Measurements from ENCODE around the gene DNAH5. TPM values are rescaled to one million over a fixed set of nuclear protein-coding genes. Genes with fewer than 3 reads are reported as not detected.

The DNAH5 gene
- total and polyA plus RNA-seq, 10 donors = 0.02 to 1.5 (median 0.21) TPM

DNA sequence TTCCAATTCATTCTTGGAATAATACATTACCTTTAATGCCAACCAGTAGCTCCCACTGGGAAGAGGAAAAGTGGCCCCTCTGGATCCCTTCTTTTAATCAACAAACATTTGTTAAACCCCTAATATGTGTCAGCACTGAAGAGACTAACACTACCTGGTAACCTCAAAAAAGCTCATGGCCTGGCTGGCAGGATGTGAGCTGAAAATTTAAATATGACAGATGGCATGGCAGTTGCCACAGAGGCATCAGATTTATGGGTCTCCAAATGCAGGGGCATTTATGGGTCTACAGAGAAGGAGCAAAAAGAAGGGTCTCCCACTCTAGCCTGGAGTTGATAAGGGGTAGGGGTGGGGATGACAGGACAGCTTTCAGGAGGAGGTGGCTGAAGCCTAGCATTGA, 12.5 kb downstream of the DNAH5 start:
- DNase-seq = no peak
- Histone ChIP-seq H3K9me3 (peaks cover 3 to 23% (median 12%) of the 10 kb centered on the region in 8 donors), H3K27me3 (replicated peaks in 1 of 7) (no peaks in the 10 kb centered on the region), H3K4me1 (no peaks in the 10 kb centered on the region), H3K27ac (no peak overlapping the region), H3K36me3 (no peaks in the 10 kb centered on the region), H3K4me3 (no peak overlapping the region)
- TF ChIP-seq CTCF (IDR thresholded peaks at IDR 0.05 in 8 of 11, conservative IDR thresholded peaks at IDR 0.05 in 3 of 11) = no peak
- intact Hi-C loops (cut with DNase I; ENCODE audit: low total_unique reads) = no loop called here

DNA sequence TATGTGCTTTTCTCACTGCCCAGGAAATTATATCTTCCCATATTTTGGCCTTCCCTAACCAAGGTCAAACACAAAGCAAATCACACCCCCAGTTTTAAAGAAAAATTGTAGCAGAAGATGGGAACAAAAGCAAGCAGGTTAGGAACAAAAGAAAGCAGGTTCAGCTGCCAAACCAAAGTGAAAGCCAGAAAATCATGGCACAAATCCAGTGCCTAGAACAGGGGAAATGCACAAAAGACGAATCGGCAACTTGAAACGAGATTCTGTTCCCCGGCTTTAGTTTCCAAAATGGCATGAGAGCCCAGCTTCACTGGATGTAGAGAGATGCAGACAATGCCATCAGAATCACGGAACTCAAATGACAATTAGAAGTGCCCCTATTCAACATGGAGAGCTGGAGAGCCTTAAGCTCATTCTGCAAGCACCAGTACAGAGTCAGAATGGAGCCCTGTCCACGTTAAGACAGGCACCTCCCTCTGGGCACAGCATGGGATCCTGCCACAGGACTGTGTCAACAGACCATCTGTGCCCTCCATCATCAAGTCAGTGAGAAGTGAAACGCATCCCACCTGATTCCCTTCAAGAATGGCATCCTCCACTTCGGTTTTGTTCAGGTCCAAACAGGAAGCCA, 13.8 kb downstream of the DNAH5 start:
- intact Hi-C loops (cut with DNase I; ENCODE audit: low total_unique reads) = no loop called here
- Histone ChIP-seq H3K9me3 (peaks cover 3 to 23% (median 12%) of the 10 kb centered on the region in 8 donors), H3K27me3 (replicated peaks in 1 of 7) (no peaks in the 10 kb centered on the region), H3K36me3 (no peaks in the 10 kb centered on the region), H3K4me1 (no peaks in the 10 kb centered on the region), H3K4me3 (no peak overlapping the region), H3K27ac (no peak overlapping the region)
- TF ChIP-seq CTCF (IDR thresholded peaks at IDR 0.05 in 8 of 11, conservative IDR thresholded peaks at IDR 0.05 in 3 of 11) (no peak), POLR2A (IDR thresholded peaks at IDR 0.05) (no peak), POLR2AphosphoS5 (IDR thresholded peaks at IDR 0.05) (no peak)
- 46 to 71% (median 65%) methylated on average over 8 of the region's 8 CpGs for WGBS, 5 donors
- no peak for DNase-seq

- Histone ChIP-seq H3K4me1 (no peaks in the 10 kb centered on the region), H3K27me3 (replicated peaks in 1 of 7) (no peaks in the 10 kb centered on the region), H3K27ac (no peak overlapping the region), H3K4me3 (no peak overlapping the region), H3K9me3 (no peaks in the 10 kb centered on the region), H3K36me3 (no peaks in the 10 kb centered on the region)
- TF ChIP-seq CTCF (IDR thresholded peaks at IDR 0.05 in 8 of 11, conservative IDR thresholded peaks at IDR 0.05 in 3 of 11) = no peak
- no peak for TF ChIP-seq POLR2AphosphoS5 (IDR thresholded peaks at IDR 0.05)
- TF ChIP-seq POLR2A (IDR thresholded peaks at IDR 0.05) = no peak
- intact Hi-C loops (cut with DNase I; ENCODE audit: low total_unique reads) = no loop called here
- WGBS, 5 donors = 70 to 86% (median 84%) methylated on average over 4 of the region's 4 CpGs
- no peak for DNase-seq
Observed at GRCh38 chr5:13926731-13927130, 17.8 kb downstream of the DNAH5 start.

DNA sequence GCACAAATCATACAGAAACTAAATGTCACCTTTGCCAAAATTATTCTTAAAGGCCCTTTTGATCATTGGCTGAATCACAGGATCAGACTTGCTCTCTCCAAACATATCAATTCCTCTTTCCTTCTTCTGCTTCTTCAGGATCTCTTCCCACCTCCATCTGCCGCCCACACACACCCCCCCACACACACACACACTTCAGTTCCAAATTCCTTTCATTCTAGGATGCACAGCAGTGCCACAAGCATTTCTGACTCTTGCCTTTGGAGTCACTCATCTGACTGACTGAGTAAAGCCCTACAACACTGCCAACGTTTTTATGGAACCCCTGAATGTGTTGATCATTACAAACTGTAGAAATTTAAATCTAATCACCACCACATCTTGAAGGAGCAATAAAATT, 22.9 kb downstream of the DNAH5 start:
- Histone ChIP-seq H3K36me3 (no peaks in the 10 kb centered on the region), H3K27me3 (replicated peaks in 1 of 7) (no peaks in the 10 kb centered on the region), H3K9me3 (no peaks in the 10 kb centered on the region), H3K4me1 (no peaks in the 10 kb centered on the region), H3K27ac (no peak overlapping the region), H3K4me3 (no peak overlapping the region)
- 43 to 57% (median 50%) methylated on average over 2 of the region's 2 CpGs for WGBS, 5 donors
- intact Hi-C loops (cut with DNase I; ENCODE audit: low total_unique reads) = no loop called here
- no peak for DNase-seq
- TF ChIP-seq CTCF (IDR thresholded peaks at IDR 0.05 in 8 of 11, conservative IDR thresholded peaks at IDR 0.05 in 3 of 11) (no peak), POLR2A (IDR thresholded peaks at IDR 0.05) (no peak), POLR2AphosphoS5 (IDR thresholded peaks at IDR 0.05) (no peak)
